ENCODE data around the gene VAC14.

Gene VAC14

DNA sequence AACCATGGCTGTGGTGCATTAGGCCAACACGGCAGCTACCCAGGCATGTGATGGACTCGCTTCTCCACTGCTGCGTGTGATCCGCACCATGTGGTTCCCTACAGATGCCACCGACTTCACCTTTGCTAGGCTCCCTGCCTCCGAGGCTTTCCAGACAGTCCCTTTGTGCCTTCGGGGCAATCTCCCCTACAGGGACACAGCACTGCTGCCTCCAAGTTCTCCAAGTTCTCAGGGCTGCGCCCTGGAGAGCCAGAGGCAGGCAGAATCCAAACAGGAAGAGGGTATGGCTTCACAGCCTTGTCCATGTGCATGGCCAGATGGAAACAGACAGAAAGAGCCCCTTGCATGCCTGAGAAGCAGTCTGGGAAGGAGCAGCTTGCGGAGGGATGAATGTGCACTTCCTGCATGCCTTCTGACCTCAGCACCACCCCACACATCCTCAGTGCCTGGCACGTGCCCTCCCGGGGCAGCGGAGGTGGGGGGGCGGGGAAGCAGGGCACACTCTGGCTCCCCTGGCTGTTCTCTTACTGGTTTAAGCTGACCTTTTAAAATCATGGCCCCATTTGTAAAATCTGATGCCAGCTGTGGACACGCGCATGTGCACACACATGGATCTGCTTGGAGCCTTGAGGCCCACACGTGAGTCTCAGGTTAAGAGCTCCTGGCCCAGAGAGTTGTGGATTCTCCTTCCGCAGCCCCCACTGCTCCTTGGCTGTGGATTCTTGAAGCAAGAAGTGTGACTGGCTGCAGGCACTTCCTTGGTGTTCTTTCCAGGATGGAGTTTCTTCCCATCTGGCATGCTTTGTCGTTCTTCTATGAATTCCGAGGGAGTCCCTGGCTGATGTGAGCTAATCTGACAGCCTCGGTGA is 59.8 kb downstream of the VAC14 start:
- no peak for DNase-seq

DNA sequence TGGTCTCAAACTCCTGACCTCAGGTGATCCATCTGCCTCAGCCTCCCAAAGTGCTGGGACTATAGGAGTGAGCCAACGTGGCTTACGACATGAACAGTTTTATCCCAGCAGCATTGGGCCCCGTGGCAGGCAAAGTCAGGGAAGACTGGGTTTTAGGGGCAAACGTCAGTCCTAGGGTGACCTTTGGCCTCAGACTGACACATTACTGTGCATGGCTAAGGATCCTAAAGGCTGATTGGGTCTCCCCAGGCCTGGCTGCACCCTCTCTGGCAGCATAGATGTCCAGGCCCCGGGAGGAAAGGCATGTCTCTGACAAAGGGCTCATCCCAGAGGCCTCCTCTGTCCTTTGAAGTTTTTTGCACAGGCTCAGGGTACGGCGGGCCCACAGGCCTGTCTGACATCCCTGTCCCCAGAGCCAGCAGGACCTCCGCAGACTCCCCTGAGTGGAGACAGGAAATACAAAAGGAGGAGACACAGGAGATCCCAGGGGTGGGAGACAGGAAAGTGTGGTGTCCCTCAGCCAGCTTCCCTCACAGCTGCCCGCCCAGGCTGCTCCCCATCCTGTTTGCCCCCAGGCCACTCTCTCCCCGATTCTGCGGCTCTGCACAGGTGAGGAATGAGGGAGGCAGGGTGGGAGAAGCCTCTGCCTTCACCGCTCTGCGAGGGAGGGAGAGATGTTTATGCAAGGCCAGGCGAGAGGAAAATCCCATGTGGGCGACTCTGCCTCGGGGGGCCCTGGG is 60.6 kb downstream of the VAC14 start:
- no peak for DNase-seq

DNA sequence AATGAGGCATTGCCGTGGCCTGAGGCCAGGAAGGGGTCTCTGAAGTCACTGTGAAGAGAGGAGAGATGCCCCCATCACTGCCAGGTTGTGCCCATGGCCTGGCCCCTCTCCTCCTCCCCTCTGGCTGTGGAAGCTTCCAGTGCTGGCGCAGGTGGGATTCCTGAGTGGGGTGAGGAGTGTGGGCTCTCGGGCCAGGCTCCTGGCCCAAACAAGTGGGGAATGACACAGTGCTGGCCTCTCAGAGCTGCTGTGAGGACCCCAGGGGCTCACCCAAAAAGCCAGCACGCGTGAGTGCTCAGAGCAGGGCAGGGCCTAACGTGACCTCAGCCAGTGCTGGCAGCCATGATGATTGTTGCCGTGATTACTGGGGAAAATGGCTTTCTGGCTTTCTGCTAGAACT is 61.6 kb downstream of the VAC14 start:
- no peak for DNase-seq

DNA sequence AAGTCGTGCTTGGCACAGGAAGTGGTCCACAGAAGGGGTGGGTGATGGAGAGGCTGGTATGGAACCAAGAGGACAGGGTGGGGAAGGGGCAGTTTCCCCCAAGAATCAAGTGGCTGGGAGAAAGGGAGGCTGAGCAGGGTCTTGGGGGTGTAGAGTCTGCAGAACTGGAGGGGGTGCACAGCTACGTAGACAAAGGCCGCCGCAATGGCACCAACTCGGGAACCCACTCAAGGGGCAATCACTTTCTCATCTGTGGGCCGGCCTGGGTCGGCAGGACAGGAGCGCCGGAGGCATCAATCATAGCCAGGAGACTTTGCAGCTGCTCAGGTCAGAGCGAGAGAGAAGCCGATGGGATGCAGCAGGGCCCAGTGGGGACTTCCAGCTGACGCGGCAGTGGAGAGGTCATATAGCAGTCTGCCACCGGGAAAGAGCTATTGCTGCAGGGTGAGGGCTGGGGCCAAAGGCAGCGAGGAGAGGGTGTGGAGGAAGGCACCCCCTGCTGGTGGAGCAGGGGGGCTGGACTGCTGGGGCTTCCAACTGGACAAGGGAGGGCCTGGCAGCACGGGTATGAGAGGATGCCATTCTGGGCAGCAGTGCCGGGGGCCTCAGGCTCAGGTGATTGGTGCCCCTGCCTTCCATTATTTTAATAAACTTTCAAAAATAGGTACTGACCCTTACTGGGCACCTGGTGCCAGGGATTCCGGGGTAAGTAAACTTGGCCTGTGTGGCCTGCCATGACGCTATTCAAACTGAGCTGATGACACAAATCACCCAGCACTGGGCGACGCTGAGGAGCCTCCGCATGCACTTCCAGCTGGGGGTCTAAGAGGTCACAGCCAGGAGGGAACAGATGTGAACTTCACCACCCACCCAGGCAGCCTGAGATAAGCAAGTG is 62.6 kb downstream of the VAC14 start:
- DNase-seq = peak; percentile 3

DNA sequence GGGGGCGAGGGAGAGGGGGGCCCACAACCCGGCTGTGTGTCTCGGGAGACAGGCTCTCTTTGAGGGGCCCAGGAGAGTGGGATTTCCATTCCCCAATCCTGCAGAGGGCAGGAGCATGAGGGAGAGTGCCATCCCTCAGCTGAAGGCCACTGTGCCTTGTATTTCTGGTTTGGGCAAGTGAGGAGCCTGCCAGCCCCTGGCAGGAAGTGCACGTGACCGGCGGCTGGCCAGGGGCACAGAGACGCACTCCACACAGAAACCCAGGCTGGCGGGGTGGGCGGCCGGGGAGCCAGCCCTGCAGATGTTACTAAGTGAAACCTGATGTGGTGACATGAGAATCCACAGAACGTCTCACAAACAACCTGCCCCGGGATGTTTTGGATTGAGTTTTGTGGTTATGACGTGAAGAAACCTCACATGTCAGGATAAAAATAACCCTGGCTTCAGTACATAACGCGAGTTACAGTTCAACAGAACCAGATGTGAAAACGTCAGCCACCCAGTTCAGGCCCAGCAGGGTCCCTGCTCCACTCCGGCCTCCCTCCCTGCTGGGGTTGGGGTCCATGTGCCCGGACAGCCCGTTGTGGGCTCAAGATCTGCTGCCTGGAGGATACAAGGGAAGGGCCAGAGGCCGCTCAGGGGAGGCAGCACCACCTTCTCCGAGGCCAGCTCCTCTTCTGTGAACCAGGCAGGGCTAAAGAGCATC is 63.4 kb downstream of the VAC14 start:
- no peak for DNase-seq

DNA sequence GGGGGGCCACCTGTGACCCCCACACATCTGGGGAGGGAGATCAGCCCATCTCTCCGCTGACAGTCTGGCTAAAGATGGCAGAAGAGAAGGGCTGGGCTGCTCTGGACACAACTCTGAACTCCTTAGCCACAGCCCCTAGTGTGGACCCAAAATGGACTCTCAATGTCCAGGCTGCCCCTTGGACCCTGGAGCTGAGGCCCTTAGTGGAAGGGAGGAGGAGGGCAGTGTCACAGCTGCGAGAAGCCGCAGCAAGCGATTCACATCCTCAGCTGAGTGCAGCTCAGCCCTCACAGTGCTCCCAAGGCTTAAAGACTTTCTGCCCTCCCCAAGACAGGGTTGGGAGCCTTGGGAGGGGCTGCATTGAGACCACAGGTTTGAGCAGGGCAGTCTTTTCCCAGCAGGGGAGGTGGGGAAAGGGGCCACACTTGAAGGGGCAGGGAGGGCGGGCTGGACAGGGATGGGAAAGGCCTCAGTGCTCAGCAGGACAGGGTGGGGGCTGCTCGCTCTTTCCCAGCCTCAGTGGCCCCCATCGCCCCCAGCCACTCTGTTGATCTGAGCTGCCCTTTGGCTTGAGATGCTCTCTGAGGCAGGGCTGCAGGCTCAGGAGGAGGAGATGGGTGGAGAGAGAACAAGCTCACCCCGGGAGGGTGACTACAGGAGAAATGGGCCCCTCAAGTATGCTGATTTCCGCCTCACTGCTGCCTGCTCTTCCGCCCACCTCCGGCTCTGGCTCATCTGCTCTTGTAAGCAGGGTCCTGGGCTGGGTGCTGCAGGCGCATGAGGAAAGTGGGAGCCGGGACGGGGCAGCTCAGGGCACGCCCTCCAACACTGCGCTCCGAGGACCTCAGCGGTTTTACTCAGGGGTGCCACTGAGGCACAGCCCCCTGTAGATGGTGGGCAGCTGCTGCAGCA is 64.2 kb downstream of the VAC14 start:
- DNase-seq = no peak

DNA sequence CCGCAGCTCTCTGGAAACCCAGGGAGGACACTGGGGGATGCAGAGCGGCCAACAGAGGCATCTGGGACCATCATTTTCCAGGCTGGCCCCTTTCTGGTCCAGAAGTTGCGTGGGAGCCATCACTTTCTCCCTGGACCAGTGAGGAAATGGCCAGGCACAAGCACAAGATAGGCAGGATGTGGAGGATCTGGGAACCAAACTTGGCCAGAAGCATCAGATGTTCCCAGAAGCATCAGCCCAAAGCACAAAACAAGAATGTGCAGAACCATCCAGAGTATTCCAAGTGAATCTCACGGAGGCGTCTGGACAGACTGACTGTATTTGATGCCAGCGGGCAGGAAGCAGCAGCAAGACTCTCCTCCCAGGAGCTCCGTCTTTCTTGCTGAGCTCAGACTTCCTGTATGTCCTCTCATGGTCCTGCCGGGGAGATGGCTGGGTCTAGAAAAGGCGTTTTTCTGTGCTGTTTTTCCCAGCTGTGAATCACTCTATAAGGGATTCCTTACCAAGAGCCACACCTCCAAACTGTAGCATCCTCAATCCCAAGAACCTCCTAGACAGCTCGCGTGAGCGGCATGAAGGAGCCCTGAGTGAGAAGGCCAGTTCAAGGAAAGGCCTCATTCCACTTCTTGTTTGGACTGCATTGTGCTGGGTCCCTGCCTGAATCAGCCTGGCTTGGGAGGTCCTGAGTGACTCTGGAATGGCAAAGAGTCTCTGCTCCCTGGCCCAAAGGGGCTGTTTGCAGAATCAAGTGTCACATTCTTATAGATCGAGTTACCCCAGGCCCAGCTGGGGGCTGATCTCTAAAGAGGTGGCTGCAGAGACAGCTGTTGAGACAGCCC is 65.6 kb downstream of the VAC14 start:
- DNase-seq = no peak

DNA sequence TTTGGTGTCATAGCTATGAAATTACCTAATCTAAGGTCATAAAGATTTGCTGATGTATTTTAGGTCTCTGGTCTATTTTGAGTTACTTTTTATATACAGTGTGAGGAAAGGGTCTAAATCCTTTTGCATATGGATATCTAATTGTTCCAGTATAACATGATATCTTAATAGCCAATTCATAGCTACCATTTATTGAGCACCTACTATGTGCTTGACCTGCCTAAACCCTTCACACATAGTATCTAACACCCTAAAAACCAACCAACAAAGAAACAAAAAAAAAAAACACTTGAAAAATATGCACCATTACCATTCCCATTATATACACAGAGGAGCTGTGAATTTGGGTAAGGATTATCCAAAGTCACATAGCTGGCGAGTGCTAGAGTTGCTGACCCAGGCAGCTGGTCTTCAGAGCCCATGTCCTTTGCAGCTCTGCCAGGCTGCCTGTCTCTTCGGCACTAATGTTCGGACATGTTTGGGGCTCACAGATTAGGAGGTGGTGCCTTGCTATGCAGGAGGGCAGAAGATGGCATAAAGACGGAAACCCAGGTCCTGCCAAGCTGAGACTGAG is 66.3 kb downstream of the VAC14 start:
- DNase-seq = no peak

DNA sequence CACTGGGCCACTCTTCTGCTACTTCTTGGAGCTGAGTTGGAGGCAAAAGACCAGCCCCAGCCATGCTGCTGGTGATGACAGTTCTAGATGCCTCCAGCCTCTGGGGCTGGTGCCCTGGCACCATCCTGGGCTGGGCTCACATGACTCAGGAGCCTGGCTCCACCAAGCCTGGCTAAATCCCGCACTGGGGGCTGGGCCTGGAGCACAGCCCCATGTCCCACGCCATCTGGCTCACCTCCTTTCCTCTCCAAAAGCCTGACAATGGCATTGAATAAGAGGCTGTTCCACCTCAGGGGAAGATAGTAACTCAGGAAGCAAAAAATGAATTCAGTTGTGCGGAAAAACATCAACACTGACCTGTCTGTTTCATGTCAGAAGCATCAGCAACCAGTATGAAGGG is 70.0 kb downstream of the VAC14 start:
- no peak for DNase-seq

DNA sequence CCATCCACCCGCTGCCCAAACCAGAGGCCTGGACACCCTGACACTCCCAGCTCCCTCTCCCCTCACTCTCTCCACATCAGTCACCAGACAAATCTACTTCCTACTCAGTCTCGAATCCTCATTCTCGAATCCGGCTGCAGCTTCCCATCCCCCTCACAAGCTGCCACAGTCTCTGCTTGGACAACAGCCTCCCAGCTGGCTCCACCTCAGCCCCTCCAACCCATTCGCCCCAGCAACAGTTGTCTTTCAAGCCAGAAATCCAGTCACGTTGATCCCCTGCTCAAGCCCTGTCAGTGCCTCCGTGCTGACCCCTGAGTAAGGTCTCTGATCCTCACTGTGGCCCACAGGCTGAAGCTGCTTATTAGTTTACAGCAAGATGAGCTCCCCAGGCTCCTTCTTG is 70.9 kb downstream of the VAC14 start:
- no peak for DNase-seq

DNA sequence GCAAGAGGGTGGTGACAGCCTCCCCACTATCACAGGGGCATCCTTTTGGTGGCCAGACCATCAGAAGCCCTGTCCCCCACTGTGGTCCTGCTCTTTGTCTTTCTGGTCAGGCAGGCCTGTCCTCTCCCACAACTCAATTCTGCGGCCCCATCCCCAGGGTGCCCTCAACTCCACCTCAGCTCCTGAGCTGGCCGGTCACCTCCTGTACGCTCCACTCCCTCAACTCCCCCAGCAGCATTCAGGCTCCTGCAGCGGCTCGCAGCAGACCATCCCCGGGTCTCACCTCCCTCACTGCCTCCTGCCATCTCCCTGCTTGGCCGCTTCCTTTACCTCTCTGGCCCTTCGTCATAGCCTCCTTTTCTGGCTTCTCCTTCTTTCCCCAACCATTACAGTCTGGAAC is 71.7 kb downstream of the VAC14 start:
- DNase-seq = no peak

DNA sequence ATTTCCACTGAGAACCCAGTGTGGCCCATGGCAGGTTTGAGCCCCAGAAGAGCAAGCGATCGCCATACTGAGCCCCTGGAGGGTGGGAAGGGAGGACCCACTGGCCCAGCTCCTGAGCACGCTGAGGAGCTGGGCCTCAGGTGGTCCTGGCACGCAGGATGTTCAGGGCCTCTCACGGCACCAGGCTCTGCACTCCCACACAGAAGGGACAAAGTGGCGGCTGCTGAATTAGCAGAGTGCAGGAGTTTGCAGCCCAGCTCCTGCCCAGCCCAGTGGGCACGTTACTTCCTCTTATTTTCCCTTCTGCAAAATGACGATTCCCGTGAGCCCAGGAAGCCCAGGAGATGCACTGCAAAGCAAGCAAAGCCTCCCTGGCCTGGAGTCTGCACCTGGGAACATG is 72.8 kb downstream of the VAC14 start:
- no peak for DNase-seq

DNA sequence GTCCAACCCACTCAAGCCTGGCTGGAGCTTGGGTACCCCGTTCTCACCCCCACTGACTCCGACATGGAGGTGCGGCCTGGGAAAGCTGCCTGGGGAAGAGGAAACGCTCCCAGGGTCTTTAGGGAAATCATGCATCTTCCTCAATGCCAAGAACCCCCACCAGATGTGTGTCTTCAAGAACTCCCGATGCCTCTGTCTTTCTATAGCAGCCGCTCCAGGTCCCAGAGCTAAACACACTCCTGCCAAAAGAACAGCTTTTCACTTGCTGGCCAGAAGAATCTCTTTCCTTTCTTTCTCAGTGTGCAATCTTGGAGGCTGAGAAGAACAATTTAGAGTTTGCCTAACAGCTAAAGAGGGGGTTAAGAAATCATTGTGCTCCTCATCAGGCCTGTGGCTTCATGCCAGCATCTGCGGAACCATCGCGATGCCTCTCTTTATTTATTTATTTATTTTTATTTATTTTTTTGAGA is 74.0 kb downstream of the VAC14 start:
- no peak for DNase-seq

DNA sequence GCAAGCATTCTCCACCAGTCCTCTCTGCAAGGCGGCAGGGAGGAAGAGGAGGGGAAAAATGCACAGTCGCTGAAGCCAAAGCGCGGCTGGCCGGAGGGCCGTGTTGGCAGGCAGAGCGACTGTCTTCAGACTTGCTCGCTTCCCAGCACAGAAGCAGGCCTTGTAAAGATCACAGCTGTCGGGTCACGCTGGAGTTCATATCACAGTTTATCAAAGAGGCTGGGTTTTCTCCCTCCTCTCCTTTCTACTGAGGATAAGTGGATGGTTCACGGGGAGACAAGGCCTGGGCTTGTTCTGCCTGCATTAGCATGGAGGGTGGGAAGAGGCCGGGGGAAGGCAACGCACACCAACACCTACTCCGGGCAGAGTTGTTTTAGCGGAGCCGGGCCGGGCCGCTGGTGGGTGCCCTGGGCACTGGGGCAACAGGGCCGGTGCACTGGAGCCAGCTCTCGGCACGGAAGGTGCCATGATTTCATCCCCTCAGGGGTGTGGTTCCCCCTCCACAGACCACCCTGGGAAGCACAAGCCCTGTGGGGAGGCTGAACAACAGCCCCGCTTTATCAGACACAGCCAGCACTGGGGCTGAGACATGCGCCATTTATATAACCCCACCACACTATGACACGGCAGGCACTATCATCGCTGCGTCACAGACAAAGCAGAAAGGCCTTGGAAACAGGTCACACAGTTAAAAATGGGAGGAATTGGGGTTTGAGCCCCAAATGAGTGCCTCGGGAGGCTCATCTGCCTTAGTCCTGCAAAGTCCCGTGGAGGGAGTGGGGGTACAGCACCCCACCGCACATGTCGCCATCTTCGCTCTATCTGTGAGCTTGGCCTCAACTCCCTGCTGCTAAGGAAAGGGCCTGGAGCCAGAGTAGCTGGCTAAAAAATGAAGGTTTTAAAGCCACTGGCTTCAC is 74.8 kb downstream of the VAC14 start:
- DNase-seq = no peak

DNA sequence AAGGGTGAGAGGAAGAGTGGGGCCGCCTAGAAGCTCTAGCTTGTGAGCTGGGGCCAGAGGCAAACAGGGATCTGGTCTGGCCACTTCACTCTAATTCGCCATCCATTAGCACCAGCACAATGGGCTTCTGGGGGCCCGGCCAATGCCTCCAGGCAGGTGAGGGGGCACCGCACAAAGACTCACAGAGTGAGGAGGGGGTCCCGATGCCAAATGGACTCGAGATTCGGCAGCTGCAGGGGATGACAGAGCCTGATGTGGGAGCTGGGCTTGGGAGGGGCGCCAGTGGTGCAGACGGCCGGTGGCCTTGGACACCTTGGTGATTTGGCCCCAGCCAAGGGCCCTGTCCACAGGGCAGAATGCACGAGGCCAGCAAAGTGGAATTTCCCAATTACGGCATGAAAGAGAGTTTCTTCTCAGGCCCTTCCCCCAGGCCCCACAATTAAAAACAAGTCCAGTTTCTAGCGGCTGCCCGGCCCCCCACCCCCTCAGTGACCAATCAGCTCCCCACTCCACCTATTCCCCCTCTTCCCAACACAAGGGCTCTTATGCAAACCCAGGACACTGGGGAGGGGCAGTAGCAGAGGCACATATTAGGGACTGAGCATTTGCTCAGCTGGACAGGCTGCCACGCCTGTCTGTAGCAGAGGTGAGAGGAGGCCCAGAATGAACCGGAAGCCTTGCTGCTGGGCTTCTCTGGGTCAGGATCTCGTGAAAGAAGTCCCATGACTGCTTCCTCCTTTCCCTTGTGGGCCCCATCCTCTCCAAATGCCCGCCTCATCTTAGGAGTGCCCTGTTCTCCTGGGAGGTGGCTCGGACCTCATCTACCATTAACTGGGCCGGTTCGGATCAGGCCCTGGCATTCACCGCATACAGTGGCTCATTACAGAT is 75.7 kb downstream of the VAC14 start:
- DNase-seq = no peak

DNA sequence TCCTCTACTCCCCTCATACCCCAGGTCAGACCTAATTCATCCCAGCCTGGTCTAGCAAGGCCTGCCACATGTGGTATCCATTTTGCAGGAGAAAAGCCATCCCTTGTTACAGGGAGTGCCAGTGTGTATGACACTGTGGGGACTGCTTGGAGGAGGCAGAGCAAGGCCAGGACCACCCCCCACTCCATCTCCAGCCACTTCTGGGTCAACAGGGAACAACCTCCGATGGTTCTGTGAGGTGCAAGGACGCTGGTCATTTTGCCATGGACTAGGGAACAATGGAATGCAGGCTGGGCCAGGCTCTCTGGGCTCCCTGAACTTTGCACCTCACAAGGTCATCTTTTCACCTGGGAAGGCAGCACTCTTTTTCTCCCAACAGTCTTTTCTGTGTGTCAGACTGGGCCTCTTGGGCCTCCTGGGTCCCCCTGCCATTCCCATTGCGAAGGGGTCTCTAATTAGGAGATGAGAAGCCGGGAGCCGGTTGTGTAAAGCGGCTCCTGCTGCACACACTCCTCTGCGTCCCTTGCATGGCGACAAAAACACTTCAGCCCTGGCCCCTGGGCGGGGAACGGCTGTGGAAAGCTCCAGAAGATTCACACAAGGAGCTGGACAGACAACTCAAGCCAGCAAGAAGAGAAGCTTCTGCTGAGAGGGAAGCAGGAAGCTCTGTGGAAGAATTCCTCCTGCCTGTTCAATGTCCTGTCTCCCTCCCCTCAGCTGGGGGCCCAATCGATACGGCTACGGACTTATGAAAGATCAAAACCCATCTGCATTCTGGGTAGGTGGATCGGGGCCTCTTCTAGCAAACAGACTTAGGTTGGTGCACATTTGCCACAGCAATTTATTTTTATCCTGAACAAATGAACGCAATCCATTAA is 76.6 kb downstream of the VAC14 start:
- DNase-seq = no peak

DNA sequence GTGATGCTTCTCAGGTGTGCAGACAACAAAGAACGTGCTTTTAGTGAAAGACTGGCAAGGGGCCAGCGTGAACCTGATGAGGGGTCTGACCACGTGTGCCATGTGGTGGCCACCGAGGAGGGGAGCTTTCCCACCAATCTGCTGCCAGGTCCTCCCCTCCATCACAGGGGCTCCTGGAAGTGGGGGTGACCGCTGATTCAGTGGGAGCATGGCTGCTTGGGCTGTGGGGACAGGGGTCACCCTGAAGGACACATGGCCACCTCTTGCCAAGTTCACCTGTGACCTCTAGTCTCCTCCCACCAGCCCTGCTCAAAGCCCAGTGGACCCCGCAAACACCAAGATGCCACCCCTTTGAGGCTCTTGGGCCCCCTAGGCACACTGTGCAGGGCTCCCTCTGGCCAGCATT is 77.2 kb downstream of the VAC14 start:
- no peak for DNase-seq

Measured in GDM1 (cell line).